Heart left ventricle (tissue), 16 donors: ENCODE measurements around the gene NFKBIL1. TPM values are rescaled to one million over a fixed set of nuclear protein-coding genes. Genes with fewer than 3 reads are reported as not detected.
"Not testable (repeated sequence)": the region's sequence is repeated elsewhere in the genome, so short reads cannot be mapped to it uniquely, and the experiment has no call there.

ENCODE experiments used
- ATAC-seq, 4 donors: fragments of 200-7000 bp; cut with Tn5 transposase; one replicate each; pipeline ENCODE4 v1.9.1; 2020 to 2022; ENCODE audit warnings: moderate library complexity in 4 of 4, mild to moderate bottlenecking in 3 of 4, moderate number of reproducible peaks in 1 of 4
- DNase-seq, 5 donors: peaks; one replicate each; pipeline ENCODE4 v3.0.0-alpha.2; 2020
- H3K27ac ChIP-seq, 12 donors: fragments of 200-600 bp; sonication (generic) in 4 of 12; one replicate each; pipeline versions ENCODE4 v1.5.0 to v1.8.0; 2016 to 2022; ENCODE audit warnings: mild to moderate bottlenecking in 2 of 12
- H3K27me3 ChIP-seq, 9 donors: fragments of 200-600 bp; sonication (generic) in 2 of 9; one replicate each; pipeline versions ENCODE4 v1.5.1 to v1.8.0; 2016 to 2022; ENCODE audit warnings: mild to moderate bottlenecking in 3 of 9
- H3K36me3 ChIP-seq, 9 donors: fragments of 200-600 bp; sonication (generic) in 2 of 9; one replicate each; pipeline versions ENCODE4 v1.5.0 to v1.8.0; 2018 to 2022; ENCODE audit warnings: mild to moderate bottlenecking in 2 of 9
- H3K4me1 ChIP-seq, 12 donors: fragments of 200-600 bp; sonication (generic) in 4 of 12; one replicate each; pipeline versions ENCODE4 v1.5.0 to v1.8.0; 2016 to 2022; ENCODE audit warnings: mild to moderate bottlenecking in 3 of 12
- H3K4me3 ChIP-seq, 12 donors: fragments of 200-600 bp; sonication (generic) in 4 of 12; one replicate each; pipeline versions ENCODE4 v1.5.0 to v1.8.0; 2017 to 2022; ENCODE audit warnings: mild to moderate bottlenecking in 9 of 12, moderate library complexity in 4 of 12
- H3K9me3 ChIP-seq, 12 donors: fragments of 200-600 bp; sonication (generic) in 4 of 12; one replicate each; pipeline versions ENCODE4 v1.5.0 to v1.8.0; 2016 to 2022; ENCODE audit warnings: mild to moderate bottlenecking in 1 of 12
- POLR2A ChIP-seq, 2 donors: fragments of 450-650 bp; IDR thresholded peaks; one replicate each; pipeline ENCODE4 v1.6.1; 2017; ENCODE audit warnings: antibody characterized with exemption in 2 of 2, mild to moderate bottlenecking in 2 of 2, moderate library complexity in 2 of 2
- WGBS, 4 donors: extraction: QIAGEN DNeasy Blood & Tissue Kit in 2 of 4; methylation state at CpG; one replicate each; pipeline versions ENCODE4 v1.1.5 to v1.1.7; 2013 to 2018; 5-methylcytosine and 5-hydroxymethylcytosine counted together
- intact Hi-C, 10 donors: fragments of 100-400 bp; cut with DNase I; formaldehyde crosslinking; loops; one replicate each; pipeline versions ENCODE4 v1.11.1 to v1.14.2; 2022
- polyA plus RNA-seq, 2 donors: library from polyadenylated mRNA; stranded (reverse); fragments of 200-250 nt; gene quantifications; one replicate each; pipeline ENCODE4 v1.2.3, GENCODE V29; 2013
- total RNA-seq, 9 donors: library from RNA; depleted of rRNA in 2 of 9; stranded (reverse); fragments of >200 nt in 2 of 9; fragmentation: NEBNext Ultra II Directional in 3 of 9; extraction: Animal tissue kit (Norgen Biotek cat#: 25700) in 3 of 9; gene quantifications; one replicate each; pipeline versions ENCODE4 v1.1.0 to v1.2.4, GENCODE V29; 2016 to 2023
- TF ChIP-seq, protein P1 (sequence below), 12 donors: fragments of 200-600 bp; sonication (generic) in 4 of 12; IDR thresholded peaks; one replicate each; pipeline versions ENCODE4 v1.5.0 to v1.8.0; 2018 to 2022; ENCODE audit warnings: antibody characterized with exemption in 12 of 12, mild to moderate bottlenecking in 5 of 12
- donor health status: ischemic (EF 13 %, LVEDD 7.1; RV severe dilation, severe dysfunction).
- donor health status: healthy with polysubstance abuse.
- donor health status: DM: no; HTN: yes; CAD: no.
- donor health status: DM: no; HTN: no; CAD: no.
- donor health status: ischemic (EF 25% LVEDD 6.9; RV normal size, moderate dysfunction).
- donor health status: ischemic (EF 25% LVEDD 5.7; RV mildly dilated, moderate dysfunction).
- donor health status: healthy.
- donor health status: DM: yes; HTN: yes; CAD: no.
- donor health status: ischemic (EF 35%, LVEDD 5.7; RV mildly dilated, moderate dysfunction).
- donor health status: nonischemic (EF 11% LVEDD 7.7; RV severe dilation, severe dysfunction).
- donor health status: DM: yes; HTN: yes; CAD: no.
- donor health status: PGD.
- donor health status: ischemic (EF 29% LVEDD 5.4; RV normal size, mild dysfunction).
- donor health status: nonischemic (EF 23%, LVEDD 6.1; RV moderate dilation, normal function).

Gene NFKBIL1
- total and polyA plus RNA-seq, 11 donors = 10.0 to 22.9 (median 13.6) TPM

DNA sequence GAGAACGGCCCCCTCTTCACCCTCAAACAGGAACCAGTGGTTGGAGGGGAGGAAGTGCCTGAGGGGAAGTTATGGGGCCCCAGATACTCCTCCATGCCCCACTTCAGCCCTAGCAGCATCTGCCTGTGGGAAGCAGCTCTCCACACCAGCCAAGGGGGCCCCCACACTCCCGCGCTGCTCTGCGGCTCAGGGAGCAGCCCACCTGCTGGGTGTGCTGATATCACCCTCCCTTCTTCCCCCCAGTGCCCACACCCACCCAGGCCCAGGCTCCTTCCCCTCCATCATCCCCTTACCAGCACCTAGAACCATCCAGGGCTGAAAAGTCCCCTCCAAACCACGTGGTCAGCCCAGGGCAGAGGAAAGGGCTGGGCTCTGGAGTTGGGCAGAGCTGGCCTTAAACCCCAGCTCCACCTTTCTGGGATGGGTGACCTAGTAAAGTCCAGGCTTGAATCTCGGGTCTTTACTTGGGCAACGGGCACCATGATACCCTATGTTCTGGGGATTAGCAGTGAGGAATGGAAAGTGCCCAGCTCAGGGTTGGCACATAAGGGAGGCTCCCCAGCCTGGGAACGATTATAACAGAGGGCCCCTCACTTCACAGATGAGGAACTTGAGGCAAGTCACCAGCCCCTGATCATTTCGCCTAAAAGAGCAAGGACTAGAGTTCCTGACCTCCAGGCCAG, 39.3 kb downstream of the NFKBIL1 start:
- no peaks in the 10 kb centered on the region for H3K36me3 ChIP-seq
- H3K4me1 ChIP-seq = peaks cover 0 to 72% (median 7%) of the 10 kb centered on the region in 12 donors
- H3K27me3 ChIP-seq = no peaks in the 10 kb centered on the region
- peak overlapping the region in 4 of 12 donors; percentile 30 to 86 (median 37) for H3K27ac ChIP-seq
- 52 to 69% (median 66%) methylated on average over 5 to 9 of the region's 9 CpGs for WGBS, 4 donors
- H3K4me3 ChIP-seq = peak overlapping the region in 4 of 12 donors; percentile 4 to 58 (median 18)
- ATAC-seq (peak in 3 of 4 donors; percentile 53 to 68 (median 67)), DNase-seq (peak in 1 of 5 donors; percentile 38)
- TF ChIP-seq, protein P1, sequence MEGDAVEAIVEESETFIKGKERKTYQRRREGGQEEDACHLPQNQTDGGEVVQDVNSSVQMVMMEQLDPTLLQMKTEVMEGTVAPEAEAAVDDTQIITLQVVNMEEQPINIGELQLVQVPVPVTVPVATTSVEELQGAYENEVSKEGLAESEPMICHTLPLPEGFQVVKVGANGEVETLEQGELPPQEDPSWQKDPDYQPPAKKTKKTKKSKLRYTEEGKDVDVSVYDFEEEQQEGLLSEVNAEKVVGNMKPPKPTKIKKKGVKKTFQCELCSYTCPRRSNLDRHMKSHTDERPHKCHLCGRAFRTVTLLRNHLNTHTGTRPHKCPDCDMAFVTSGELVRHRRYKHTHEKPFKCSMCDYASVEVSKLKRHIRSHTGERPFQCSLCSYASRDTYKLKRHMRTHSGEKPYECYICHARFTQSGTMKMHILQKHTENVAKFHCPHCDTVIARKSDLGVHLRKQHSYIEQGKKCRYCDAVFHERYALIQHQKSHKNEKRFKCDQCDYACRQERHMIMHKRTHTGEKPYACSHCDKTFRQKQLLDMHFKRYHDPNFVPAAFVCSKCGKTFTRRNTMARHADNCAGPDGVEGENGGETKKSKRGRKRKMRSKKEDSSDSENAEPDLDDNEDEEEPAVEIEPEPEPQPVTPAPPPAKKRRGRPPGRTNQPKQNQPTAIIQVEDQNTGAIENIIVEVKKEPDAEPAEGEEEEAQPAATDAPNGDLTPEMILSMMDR (IDR thresholded peaks at IDR 0.05) = no peak
- TF ChIP-seq POLR2A (IDR thresholded peaks at IDR 0.05) = no peak
- no peaks in the 10 kb centered on the region for H3K9me3 ChIP-seq
- intact Hi-C loops = no loop called here

DNA sequence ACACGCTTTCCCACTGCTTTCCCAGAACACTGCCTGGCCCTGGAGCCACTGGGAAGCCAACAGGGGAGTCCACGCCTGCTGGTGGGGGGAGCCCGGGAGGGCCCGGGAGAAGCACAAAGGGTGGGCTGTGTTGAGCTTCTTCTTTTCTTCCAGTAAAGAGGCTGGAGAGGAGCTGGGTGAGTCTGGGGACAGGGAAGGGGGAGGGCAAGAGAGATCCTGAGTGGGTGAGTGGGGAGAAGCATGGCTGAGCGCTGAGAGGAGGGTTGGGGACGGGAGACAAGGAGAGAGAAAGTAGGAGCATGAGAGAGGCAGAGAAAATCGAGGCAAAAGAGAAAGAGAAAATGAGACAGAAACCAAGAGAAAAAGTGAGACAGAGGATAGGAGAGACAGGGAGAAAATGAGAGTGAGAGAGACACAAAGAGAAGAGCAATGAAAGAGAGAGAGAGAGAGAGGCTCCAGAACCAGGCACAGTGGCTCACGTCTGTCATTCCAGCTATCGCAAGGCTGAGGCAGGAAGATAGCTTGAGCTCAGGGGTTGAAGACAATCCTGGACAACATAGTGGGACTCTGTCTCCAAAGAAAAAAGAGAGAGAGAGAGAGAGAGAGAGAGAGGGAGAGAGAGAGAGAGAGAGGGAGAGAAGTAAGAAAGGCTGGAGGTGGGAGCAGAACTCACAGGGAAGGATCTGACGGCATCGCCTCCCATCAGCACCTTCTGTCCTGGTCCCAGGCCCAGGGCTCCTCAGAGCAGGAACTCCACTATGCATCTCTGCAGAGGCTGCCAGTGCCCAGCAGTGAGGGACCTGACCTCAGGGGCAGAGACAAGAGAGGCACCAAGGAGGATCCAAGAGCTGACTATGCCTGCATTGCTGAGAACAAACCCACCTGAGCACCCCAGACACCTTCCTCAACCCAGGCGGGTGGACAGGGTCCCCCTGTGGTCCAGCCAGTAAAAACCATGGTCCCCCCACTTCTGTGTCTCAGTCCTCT, 40.7 kb downstream of the NFKBIL1 start:
- 70 to 80% (median 75%) methylated on average over 12 of the region's 12 CpGs for WGBS, 4 donors
- DNase-seq = no peak
- intact Hi-C loops = no loop called here
- no peaks in the 10 kb centered on the region for H3K9me3 ChIP-seq
- H3K36me3 ChIP-seq = no peaks in the 10 kb centered on the region
- TF ChIP-seq, protein P1 (IDR thresholded peaks at IDR 0.05) = no peak
- TF ChIP-seq POLR2A (IDR thresholded peaks at IDR 0.05) = no peak
- H3K4me3 ChIP-seq = peak overlapping the region in 3 of 12 donors; percentile 4 to 58 (median 5)
- no peaks in the 10 kb centered on the region for H3K27me3 ChIP-seq
- ATAC-seq = no peak
- peaks cover 0 to 65% (median 0%) of the 10 kb centered on the region in 12 donors for H3K4me1 ChIP-seq
- peak overlapping the region in 1 of 12 donors; percentile 86 for H3K27ac ChIP-seq

DNA sequence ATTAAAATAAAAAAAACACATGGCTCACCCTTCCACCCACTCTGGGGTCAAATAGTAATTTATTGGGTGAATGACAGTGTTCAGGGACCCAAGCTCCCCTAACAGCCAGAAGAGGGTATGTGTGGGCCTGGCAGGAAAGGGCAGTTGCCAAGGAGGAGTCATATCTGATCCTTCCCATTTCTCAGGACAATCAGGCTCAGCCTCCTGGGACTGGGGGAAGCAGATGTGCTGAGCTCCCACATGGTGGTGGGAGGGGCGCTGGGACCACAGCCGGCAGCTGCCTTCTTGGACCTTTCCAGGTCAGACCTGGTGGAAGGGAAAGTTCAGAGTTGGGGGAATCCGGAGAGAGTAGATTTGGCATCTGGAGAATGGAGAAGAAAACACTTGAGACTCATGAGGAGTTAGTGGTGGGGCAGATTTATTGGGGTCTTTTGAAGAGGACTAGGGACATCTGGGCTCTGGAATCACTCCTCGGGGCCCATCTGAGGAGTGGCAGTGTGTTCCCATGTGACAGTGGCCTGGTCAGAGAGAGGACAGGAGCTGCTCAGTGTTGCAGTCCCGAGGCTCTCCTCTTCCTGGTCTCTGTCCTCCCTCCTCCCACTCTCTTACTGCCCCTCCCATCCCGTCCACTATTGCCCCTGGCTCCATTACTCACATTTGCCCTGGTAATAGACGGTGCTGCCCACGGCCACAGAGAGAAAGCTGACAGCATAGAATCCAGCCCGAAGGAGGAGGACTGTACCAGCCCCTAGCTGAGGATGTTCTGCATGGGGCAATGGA, 41.7 kb downstream of the NFKBIL1 start:
- peaks cover 0 to 57% (median 0%) of the 10 kb centered on the region in 12 donors for H3K4me1 ChIP-seq
- DNase-seq (no peak), ATAC-seq (peak in 1 of 4 donors; percentile 25)
- peak overlapping the region in 1 of 12 donors; percentile 58 for H3K4me3 ChIP-seq
- no peaks in the 10 kb centered on the region for H3K9me3 ChIP-seq
- H3K27ac ChIP-seq = peak overlapping the region in 1 of 12 donors; percentile 86
- no peaks in the 10 kb centered on the region for H3K36me3 ChIP-seq
- 41 to 53% (median 49%) methylated on average over 9 of the region's 9 CpGs for WGBS, 4 donors
- no peaks in the 10 kb centered on the region for H3K27me3 ChIP-seq
- TF ChIP-seq, protein P1 (IDR thresholded peaks at IDR 0.05) = no peak
- TF ChIP-seq POLR2A (IDR thresholded peaks at IDR 0.05) = no peak
- intact Hi-C loops = no loop called here

DNA sequence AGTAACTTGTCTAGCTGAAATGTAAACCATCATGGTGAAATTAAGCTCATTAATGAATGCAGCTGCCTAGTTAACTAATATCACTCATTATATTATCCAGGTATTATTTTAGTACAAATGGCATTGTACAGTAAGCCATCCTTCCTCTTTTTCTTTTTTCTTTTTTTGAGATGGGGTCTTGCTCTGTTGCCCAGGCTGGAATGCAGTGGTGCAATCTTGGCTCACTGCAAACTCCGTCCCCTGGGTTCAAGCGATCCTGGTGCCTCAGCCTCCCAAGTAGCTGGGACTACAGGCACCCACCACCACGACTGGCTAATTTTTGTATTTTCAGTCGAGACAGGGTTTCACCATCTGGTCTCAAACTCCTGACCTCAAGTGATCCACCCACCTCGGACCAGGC, 43.3 kb downstream of the NFKBIL1 start:
- H3K36me3 ChIP-seq, H3K9me3 ChIP-seq, H3K27ac ChIP-seq, DNase-seq, H3K27me3 ChIP-seq, ATAC-seq, H3K4me3 ChIP-seq: not testable (repeated sequence)
- intact Hi-C loops = loop anchor here in 1 of 10 donors (10.0 kb wide), 1 partner anchor 96 kb away; the partner anchor contains the start of gene MICB
- 80 to 93% (median 90%) methylated on average over 5 of the region's 5 CpGs for WGBS, 4 donors
- peaks cover 0 to 40% (median 0%) of the 10 kb centered on the region in 12 donors for H3K4me1 ChIP-seq
